Measurements from ENCODE around the gene CFAP119. TPM values are rescaled to one million over a fixed set of nuclear protein-coding genes. Genes with fewer than 3 reads are reported as not detected.

Gene CFAP119
- total and polyA plus RNA-seq, 9 of the 15 experiments (the other 6 are each of a cell fraction or from before 2014, with no cell fraction given) = 5.5 to 33.7 (median 9.6) TPM

DNA sequence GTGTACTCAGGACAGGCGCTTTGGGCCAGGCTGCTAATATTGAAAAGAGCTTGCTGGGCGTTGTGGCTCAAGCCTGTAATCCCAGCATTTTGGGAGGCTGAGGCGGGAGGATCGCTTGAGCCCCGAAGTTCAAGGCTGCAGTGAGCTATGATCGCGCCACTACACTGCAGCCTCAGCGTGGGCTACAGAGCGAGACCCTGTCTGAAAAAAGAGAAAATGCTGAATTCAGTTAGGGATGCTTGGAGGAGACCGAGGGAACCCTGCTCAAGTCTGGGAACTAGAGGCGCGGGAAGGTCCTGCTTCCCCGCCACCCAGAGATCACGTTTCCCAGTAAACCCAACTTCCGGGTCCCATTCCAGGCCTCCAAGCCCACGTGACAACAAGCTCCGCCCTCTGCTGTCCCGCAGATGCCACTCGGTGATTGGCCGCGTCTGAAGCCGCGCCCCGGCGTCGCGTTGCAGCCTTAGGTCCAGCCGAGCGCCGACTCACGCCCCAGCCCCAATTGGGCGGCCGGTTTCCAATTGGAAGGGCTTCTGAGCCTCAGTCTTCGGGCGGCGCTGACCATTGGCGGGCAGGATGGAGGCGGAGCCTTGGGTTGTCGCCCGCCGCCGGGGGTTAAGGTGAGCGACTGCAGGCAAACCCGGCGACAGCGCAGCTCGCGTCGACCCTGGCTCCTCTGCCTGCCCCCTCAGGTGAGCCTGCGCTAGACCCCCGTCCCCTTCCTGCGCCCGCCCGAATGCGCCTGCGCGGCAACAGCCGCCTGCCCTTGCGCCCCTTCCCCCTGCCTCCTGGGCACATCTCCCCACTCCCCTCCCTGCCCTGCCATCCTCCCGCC is 13.8 kb downstream of the CFAP119 start, which contains the start of gene PHKG2 (continued):
- TF ChIP-seq, protein P1, sequence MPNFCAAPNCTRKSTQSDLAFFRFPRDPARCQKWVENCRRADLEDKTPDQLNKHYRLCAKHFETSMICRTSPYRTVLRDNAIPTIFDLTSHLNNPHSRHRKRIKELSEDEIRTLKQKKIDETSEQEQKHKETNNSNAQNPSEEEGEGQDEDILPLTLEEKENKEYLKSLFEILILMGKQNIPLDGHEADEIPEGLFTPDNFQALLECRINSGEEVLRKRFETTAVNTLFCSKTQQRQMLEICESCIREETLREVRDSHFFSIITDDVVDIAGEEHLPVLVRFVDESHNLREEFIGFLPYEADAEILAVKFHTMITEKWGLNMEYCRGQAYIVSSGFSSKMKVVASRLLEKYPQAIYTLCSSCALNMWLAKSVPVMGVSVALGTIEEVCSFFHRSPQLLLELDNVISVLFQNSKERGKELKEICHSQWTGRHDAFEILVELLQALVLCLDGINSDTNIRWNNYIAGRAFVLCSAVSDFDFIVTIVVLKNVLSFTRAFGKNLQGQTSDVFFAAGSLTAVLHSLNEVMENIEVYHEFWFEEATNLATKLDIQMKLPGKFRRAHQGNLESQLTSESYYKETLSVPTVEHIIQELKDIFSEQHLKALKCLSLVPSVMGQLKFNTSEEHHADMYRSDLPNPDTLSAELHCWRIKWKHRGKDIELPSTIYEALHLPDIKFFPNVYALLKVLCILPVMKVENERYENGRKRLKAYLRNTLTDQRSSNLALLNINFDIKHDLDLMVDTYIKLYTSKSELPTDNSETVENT (CRISPR knock-in tag; IDR thresholded peaks at IDR 0.05) = 0 out of 2 replicates have a peak, but pooled peaks have one; percentile 8
- no peak; a peak in 1 of 4 replicates for TF ChIP-seq CSDE1 (IDR thresholded peaks at IDR 0.05)
- TF ChIP-seq WHSC1 (IDR thresholded peaks at IDR 0.05; ENCODE audit: low read length) = no peak
- peak; percentile 77 for TF ChIP-seq MBD2 (IDR thresholded peaks at IDR 0.05; ENCODE audit: borderline replicate concordance, low read depth)
- peak; percentile 70 for TF ChIP-seq GABPA (tag; conservative IDR thresholded peaks at IDR 0.05; ENCODE audit: low read depth)
- no peak for TF ChIP-seq PTBP1 (IDR thresholded peaks at IDR 0.05; ENCODE audit: low read depth, low read length)
- TF ChIP-seq, protein P2, sequence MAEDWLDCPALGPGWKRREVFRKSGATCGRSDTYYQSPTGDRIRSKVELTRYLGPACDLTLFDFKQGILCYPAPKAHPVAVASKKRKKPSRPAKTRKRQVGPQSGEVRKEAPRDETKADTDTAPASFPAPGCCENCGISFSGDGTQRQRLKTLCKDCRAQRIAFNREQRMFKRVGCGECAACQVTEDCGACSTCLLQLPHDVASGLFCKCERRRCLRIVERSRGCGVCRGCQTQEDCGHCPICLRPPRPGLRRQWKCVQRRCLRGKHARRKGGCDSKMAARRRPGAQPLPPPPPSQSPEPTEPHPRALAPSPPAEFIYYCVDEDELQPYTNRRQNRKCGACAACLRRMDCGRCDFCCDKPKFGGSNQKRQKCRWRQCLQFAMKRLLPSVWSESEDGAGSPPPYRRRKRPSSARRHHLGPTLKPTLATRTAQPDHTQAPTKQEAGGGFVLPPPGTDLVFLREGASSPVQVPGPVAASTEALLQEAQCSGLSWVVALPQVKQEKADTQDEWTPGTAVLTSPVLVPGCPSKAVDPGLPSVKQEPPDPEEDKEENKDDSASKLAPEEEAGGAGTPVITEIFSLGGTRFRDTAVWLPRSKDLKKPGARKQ (CRISPR knock-in tag; IDR thresholded peaks at IDR 0.05) = no peak
- no peak for TF ChIP-seq MTF1 (CRISPR knock-in tag; IDR thresholded peaks at IDR 0.05; ENCODE audit: borderline replicate concordance)
- TF ChIP-seq, protein P3, sequence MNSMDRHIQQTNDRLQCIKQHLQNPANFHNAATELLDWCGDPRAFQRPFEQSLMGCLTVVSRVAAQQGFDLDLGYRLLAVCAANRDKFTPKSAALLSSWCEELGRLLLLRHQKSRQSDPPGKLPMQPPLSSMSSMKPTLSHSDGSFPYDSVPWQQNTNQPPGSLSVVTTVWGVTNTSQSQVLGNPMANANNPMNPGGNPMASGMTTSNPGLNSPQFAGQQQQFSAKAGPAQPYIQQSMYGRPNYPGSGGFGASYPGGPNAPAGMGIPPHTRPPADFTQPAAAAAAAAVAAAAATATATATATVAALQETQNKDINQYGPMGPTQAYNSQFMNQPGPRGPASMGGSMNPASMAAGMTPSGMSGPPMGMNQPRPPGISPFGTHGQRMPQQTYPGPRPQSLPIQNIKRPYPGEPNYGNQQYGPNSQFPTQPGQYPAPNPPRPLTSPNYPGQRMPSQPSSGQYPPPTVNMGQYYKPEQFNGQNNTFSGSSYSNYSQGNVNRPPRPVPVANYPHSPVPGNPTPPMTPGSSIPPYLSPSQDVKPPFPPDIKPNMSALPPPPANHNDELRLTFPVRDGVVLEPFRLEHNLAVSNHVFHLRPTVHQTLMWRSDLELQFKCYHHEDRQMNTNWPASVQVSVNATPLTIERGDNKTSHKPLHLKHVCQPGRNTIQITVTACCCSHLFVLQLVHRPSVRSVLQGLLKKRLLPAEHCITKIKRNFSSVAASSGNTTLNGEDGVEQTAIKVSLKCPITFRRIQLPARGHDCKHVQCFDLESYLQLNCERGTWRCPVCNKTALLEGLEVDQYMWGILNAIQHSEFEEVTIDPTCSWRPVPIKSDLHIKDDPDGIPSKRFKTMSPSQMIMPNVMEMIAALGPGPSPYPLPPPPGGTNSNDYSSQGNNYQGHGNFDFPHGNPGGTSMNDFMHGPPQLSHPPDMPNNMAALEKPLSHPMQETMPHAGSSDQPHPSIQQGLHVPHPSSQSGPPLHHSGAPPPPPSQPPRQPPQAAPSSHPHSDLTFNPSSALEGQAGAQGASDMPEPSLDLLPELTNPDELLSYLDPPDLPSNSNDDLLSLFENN (IDR thresholded peaks at IDR 0.05; ENCODE audit: low read depth in 2 of 2, low read length in 2 of 2) = no peak
- TF ChIP-seq CEBPG (CRISPR knock-in tag; IDR thresholded peaks at IDR 0.05) = no peak
- no peak for TF ChIP-seq CEBPG (tag; conservative IDR thresholded peaks at IDR 0.05 in 1 of 2, IDR thresholded peaks at IDR 0.05 in 1 of 2)
- TF ChIP-seq ZNF717 (CRISPR knock-in tag; IDR thresholded peaks at IDR 0.05) = no peak
- TF ChIP-seq ZNF41 (CRISPR knock-in tag; conservative IDR thresholded peaks at IDR 0.05) = no peak
- TF ChIP-seq ATF7 (IDR thresholded peaks at IDR 0.05) = peak; percentile 73
- no peak for TF ChIP-seq EGR1 (conservative IDR thresholded peaks at IDR 0.05)
- TF ChIP-seq ZNF143 (CRISPR knock-in tag; IDR thresholded peaks at IDR 0.05) = no peak
- TF ChIP-seq, protein P4, sequence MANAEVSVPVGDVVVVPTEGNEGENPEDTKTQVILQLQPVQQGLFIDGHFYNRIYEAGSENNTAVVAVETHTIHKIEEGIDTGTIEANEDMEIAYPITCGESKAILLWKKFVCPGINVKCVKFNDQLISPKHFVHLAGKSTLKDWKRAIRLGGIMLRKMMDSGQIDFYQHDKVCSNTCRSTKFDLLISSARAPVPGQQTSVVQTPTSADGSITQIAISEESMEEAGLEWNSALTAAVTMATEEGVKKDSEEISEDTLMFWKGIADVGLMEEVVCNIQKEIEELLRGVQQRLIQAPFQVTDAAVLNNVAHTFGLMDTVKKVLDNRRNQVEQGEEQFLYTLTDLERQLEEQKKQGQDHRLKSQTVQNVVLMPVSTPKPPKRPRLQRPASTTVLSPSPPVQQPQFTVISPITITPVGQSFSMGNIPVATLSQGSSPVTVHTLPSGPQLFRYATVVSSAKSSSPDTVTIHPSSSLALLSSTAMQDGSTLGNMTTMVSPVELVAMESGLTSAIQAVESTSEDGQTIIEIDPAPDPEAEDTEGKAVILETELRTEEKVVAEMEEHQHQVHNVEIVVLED (CRISPR knock-in tag; IDR thresholded peaks at IDR 0.05) = 0 out of 2 replicates have a peak, but pooled peaks have one; percentile 16
- TF ChIP-seq SAP30 (IDR thresholded peaks at IDR 0.05; ENCODE audit: borderline replicate concordance, insufficient read depth, low read depth, low read length, poor library complexity, severe bottlenecking) = peak; percentile 71

Measured in K562 (cell line).